ENCODE results near the gene RAB39A. TPM values are rescaled to one million over a fixed set of nuclear protein-coding genes. Genes with fewer than 3 reads are reported as not detected.

Gene RAB39A
- total RNA-seq, 1 donor from 2014 or later: 2.9 TPM

GRCh38 chr11:108003623-108004022 lies 75.4 kb downstream of the RAB39A start:
- peaks cover 4% of the 10 kb centered on the region for H3K27me3 Mint-ChIP-seq
- H3K4me3 Mint-ChIP-seq (ENCODE audit: low read depth): no peak overlapping the region
- no peaks in the 10 kb centered on the region for H3K4me1 Mint-ChIP-seq (ENCODE audit: low read depth)
- no peak for TF ChIP-seq CTCF (IDR thresholded peaks at IDR 0.05; ENCODE audit: unreplicated experiment)
- no peaks in the 10 kb centered on the region for H3K36me3 Mint-ChIP-seq (ENCODE audit: insufficient read depth)
- DNase-seq (ENCODE audit: low spot score, unreplicated experiment): no peak
- no peaks in the 10 kb centered on the region for H3K9me3 Mint-ChIP-seq (ENCODE audit: low read depth)
- no peak overlapping the region for H3K27ac Mint-ChIP-seq

- DNase-seq (ENCODE audit: low spot score, unreplicated experiment): no peak
- Mint-ChIP-seq H3K27me3 (peaks cover 4% of the 10 kb centered on the region), H3K4me1 (ENCODE audit: low read depth) (peaks cover 12% of the 10 kb centered on the region), H3K4me3 (ENCODE audit: low read depth) (no peak overlapping the region), H3K36me3 (ENCODE audit: insufficient read depth) (no peaks in the 10 kb centered on the region), H3K27ac (no peak overlapping the region), H3K9me3 (ENCODE audit: low read depth) (no peaks in the 10 kb centered on the region)
- no peak for TF ChIP-seq CTCF (IDR thresholded peaks at IDR 0.05; ENCODE audit: unreplicated experiment)
These were observed 79.6 kb downstream of the RAB39A start for GRCh38 chr11:108007819-108008218.

DNA sequence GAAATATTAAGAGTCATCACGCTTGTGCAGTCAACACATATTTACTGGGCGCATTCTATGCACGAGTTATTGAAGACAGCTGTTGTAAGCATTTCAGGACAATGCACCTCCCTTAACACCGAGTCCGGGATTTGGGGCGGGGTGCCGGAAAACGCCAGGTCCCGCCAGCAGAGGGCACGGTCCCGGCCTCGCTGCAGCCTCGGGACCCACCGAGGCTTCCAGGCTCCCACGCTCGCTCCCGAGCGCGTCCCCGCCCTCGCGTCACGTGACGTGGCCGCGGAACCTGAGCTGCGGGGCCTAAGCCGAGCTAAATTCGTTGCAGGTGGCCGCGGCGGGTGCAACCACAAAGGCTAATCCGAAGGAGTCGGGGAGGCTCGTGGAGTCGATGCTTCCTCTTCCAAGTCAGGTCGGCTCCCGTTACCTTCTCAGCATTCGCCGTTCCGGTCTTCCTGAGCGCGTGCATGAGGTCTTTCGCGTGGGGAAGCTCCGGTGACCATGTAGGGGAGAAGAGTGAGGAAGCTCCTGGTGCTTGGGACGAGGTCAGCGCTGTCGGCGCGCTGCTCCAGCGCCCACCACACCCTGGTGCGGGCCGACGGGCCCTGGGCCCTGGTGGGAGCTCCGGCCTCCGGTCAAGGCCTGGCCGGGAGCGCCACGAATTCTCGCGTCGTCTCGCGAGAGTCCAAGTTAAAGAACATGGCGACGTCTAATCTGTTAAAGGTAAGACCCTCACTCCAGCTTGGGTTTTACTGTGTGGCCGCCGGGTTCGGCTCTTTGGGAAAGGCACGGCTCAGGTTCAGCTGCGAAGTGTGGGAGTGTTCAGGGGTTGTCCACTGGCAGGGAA lies 80.6 kb downstream of the RAB39A start, which contains the start of gene CUL5:
TSS of gene CUL5 (plus strand) at position 243 of the 841 bp plus-strand sequence. CDS start at position 694, 451 bp downstream.
- H3K4me1 Mint-ChIP-seq (ENCODE audit: low read depth): peaks cover 12% of the 10 kb centered on the region
- H3K27me3 Mint-ChIP-seq: no peaks in the 10 kb centered on the region
- H3K9me3 Mint-ChIP-seq (ENCODE audit: low read depth): no peaks in the 10 kb centered on the region
- no peaks in the 10 kb centered on the region for H3K36me3 Mint-ChIP-seq (ENCODE audit: insufficient read depth)
- peak; percentile 92 for DNase-seq (ENCODE audit: low spot score, unreplicated experiment)
- H3K4me3 Mint-ChIP-seq (ENCODE audit: low read depth): peak within 1 kb of the TSS; percentile 99
- peak within 1 kb of the TSS; percentile 100 for H3K27ac Mint-ChIP-seq
- TF ChIP-seq CTCF (IDR thresholded peaks at IDR 0.05; ENCODE audit: unreplicated experiment): peak; percentile 93

- peaks cover 12% of the 10 kb centered on the region for H3K4me1 Mint-ChIP-seq (ENCODE audit: low read depth)
- H3K27ac Mint-ChIP-seq: peak overlapping the region; percentile 100
- no peak for DNase-seq (ENCODE audit: low spot score, unreplicated experiment)
- TF ChIP-seq CTCF (IDR thresholded peaks at IDR 0.05; ENCODE audit: unreplicated experiment): no peak
- H3K4me3 Mint-ChIP-seq (ENCODE audit: low read depth): peak overlapping the region; percentile 99
- H3K9me3 Mint-ChIP-seq (ENCODE audit: low read depth): no peaks in the 10 kb centered on the region
- no peaks in the 10 kb centered on the region for H3K36me3 Mint-ChIP-seq (ENCODE audit: insufficient read depth)
- H3K27me3 Mint-ChIP-seq: no peaks in the 10 kb centered on the region
These were observed 81.5 kb downstream of the RAB39A start for GRCh38 chr11:108009497-108010370.

DNA sequence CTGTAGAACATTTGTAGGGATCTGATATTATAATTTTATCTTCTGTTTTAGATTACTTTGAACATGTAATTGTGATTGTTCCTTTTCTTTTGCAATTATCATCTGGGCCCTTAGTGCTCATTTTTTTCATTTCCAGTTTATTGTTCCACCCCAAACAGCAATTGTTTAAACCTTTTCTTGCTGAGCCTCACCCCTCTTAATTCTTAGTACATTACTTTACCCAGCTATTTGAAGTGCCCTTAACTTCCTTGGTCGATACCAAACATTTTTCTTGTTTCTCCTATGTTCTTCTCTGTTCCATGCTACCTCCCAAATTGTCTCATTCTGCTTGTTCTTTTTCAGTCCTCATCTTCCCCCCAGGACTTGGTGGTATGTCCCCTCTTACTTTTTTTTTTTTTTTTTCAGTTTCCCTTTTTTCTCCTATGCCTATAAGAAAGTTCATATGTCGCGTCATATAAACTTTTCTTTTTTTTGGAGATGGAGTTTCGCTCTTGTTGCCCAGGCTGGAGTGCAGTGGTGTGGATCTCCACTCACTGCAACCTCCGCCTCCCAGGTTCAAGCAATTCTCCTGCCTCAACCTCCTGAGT lies 84.0 kb downstream of the RAB39A start:
- no peak overlapping the region for H3K4me3 Mint-ChIP-seq (ENCODE audit: low read depth)
- H3K9me3 Mint-ChIP-seq (ENCODE audit: low read depth): no peaks in the 10 kb centered on the region
- peaks cover 27% of the 10 kb centered on the region for H3K4me1 Mint-ChIP-seq (ENCODE audit: low read depth)
- TF ChIP-seq CTCF (IDR thresholded peaks at IDR 0.05; ENCODE audit: unreplicated experiment): no peak
- no peak overlapping the region for H3K27ac Mint-ChIP-seq
- no peak for DNase-seq (ENCODE audit: low spot score, unreplicated experiment)
- peaks cover 2% of the 10 kb centered on the region for H3K36me3 Mint-ChIP-seq (ENCODE audit: insufficient read depth)
- no peaks in the 10 kb centered on the region for H3K27me3 Mint-ChIP-seq
